Measurements from ENCODE around the gene BLCAP.

Gene BLCAP

GRCh38 chr20:37529214-37529967 lies 1.7 kb upstream of the BLCAP start:
- DNase-seq (ENCODE audit: low spot score), result no peak

GRCh38 chr20:37528446-37529213 lies 954 bp upstream of the BLCAP start:
- no peak for DNase-seq (ENCODE audit: low spot score)

GRCh38 chr20:37526839-37527637 lies 638 bp downstream of the BLCAP start:
- no peak for DNase-seq (ENCODE audit: low spot score)

- no peak for DNase-seq (ENCODE audit: low spot score)
Observed at GRCh38 chr20:37526238-37526838, 1.3 kb downstream of the BLCAP start.

GRCh38 chr20:37525810-37526209 lies 1.9 kb downstream of the BLCAP start:
- no peak for DNase-seq (ENCODE audit: low spot score)

GRCh38 chr20:37524859-37525708 lies 2.6 kb downstream of the BLCAP start:
- no peak for DNase-seq (ENCODE audit: low spot score)

- DNase-seq (ENCODE audit: low spot score), result no peak
Observed at GRCh38 chr20:37523911-37524700, 3.6 kb downstream of the BLCAP start.

- no peak for DNase-seq (ENCODE audit: low spot score)
Observed at GRCh38 chr20:37523012-37523391, 4.7 kb downstream of the BLCAP start.

GRCh38 chr20:37522260-37523011 lies 5.2 kb downstream of the BLCAP start:
- no peak for DNase-seq (ENCODE audit: low spot score)

GRCh38 chr20:37521061-37521771 lies 6.5 kb downstream of the BLCAP start, which contains the start of gene NNAT:
TSS of gene NNAT (plus strand) at chr20:37521250. CDS start at chr20:37521332, 82 bp downstream.
- no peak for DNase-seq (ENCODE audit: low spot score)

GRCh38 chr20:37520419-37520955 lies 7.2 kb downstream of the BLCAP start:
- no peak for DNase-seq (ENCODE audit: low spot score)

GRCh38 chr20:37519508-37520418 lies 7.9 kb downstream of the BLCAP start:
- DNase-seq (ENCODE audit: low spot score), result no peak

- DNase-seq (ENCODE audit: low spot score), result no peak
Observed at GRCh38 chr20:37518606-37519507, 8.8 kb downstream of the BLCAP start.

- no peak for DNase-seq (ENCODE audit: low spot score)
Observed at GRCh38 chr20:37518059-37518458, 9.6 kb downstream of the BLCAP start.

GRCh38 chr20:37516811-37517750 lies 10.6 kb downstream of the BLCAP start:
- no peak for DNase-seq (ENCODE audit: low spot score)
